Measurements from ENCODE around the gene CSTA. TPM values are rescaled to one million over a fixed set of nuclear protein-coding genes. Genes with fewer than 3 reads are reported as not detected.

Gene CSTA
- total and polyA plus RNA-seq, 2 of the 13 experiments (the other 11 are each of a cell fraction or from before 2014, with no cell fraction given): 3.9 to 11.0 TPM

DNA sequence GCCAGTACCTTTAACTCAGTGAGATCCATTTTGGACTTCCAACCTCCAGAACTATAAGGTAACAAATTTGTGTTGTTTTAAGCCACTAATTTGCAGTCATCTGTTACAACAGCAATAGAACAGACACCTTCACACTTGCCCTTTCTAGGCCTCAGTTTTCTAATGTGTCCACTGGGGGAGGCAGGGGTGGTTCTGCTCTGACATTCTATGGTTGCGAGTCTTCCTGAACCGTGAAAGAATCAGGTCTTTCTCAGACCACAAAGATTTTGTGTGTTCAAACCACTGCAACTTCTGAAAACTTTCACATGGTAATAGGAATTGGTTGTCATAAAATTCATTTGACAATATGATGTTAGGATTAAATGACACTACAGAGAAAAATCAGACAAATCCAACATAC lies 26.8 kb upstream of the CSTA start (continued):
- TF ChIP-seq KIAA2018 (CRISPR knock-in tag; IDR thresholded peaks at IDR 0.05; ENCODE audit: borderline replicate concordance) (no peak), RXRA (CRISPR knock-in tag; IDR thresholded peaks at IDR 0.05) (no peak), REXO4 (CRISPR knock-in tag; IDR thresholded peaks at IDR 0.05; ENCODE audit: borderline replicate concordance) (no peak), ZNF549 (CRISPR knock-in tag; IDR thresholded peaks at IDR 0.05) (no peak), ZC3H4 (CRISPR knock-in tag; IDR thresholded peaks at IDR 0.05; ENCODE audit: borderline replicate concordance) (no peak), KLF11 (CRISPR knock-in tag; IDR thresholded peaks at IDR 0.05) (no peak), ZNF362 (CRISPR knock-in tag; IDR thresholded peaks at IDR 0.05; ENCODE audit: borderline replicate concordance) (no peak), DNMT1 (CRISPR knock-in tag; IDR thresholded peaks at IDR 0.05) (no peak), FIP1L1 (IDR thresholded peaks at IDR 0.05; ENCODE audit: borderline replicate concordance, insufficient read depth, low read depth, low read length) (no peak), MAFK (conservative IDR thresholded peaks at IDR 0.05 in 1 of 2, IDR thresholded peaks at IDR 0.05 in 1 of 2; ENCODE audit: low read length in 2 of 2) (no peak)
- TF ChIP-seq, protein P1, sequence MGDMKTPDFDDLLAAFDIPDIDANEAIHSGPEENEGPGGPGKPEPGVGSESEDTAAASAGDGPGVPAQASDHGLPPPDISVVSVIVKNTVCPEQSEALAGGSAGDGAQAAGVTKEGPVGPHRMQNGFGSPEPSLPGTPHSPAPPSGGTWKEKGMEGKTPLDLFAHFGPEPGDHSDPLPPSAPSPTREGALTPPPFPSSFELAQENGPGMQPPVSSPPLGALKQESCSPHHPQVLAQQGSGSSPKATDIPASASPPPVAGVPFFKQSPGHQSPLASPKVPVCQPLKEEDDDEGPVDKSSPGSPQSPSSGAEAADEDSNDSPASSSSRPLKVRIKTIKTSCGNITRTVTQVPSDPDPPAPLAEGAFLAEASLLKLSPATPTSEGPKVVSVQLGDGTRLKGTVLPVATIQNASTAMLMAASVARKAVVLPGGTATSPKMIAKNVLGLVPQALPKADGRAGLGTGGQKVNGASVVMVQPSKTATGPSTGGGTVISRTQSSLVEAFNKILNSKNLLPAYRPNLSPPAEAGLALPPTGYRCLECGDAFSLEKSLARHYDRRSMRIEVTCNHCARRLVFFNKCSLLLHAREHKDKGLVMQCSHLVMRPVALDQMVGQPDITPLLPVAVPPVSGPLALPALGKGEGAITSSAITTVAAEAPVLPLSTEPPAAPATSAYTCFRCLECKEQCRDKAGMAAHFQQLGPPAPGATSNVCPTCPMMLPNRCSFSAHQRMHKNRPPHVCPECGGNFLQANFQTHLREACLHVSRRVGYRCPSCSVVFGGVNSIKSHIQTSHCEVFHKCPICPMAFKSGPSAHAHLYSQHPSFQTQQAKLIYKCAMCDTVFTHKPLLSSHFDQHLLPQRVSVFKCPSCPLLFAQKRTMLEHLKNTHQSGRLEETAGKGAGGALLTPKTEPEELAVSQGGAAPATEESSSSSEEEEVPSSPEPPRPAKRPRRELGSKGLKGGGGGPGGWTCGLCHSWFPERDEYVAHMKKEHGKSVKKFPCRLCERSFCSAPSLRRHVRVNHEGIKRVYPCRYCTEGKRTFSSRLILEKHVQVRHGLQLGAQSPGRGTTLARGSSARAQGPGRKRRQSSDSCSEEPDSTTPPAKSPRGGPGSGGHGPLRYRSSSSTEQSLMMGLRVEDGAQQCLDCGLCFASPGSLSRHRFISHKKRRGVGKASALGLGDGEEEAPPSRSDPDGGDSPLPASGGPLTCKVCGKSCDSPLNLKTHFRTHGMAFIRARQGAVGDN (CRISPR knock-in tag; IDR thresholded peaks at IDR 0.05): no peak

All from HepG2 (cell line).